SIG-M5 treated with dmso at 0.1 percent for 504 hours (cell line): ENCODE data around the gene CORO2A.

ENCODE experiments used
- DNase-seq: peaks from one replicate; lab custom pipeline; 2025; ENCODE audit not compliant: unreplicated experiment; lab: John Stamatoyannopoulos, UW

The CORO2A gene

GRCh38 chr9:98193336-98193944, 1.0 kb upstream of the CORO2A start:
- no peak for DNase-seq

GRCh38 chr9:98191671-98192502, 550 bp downstream of the CORO2A start:
- DNase-seq: no peak

DNA sequence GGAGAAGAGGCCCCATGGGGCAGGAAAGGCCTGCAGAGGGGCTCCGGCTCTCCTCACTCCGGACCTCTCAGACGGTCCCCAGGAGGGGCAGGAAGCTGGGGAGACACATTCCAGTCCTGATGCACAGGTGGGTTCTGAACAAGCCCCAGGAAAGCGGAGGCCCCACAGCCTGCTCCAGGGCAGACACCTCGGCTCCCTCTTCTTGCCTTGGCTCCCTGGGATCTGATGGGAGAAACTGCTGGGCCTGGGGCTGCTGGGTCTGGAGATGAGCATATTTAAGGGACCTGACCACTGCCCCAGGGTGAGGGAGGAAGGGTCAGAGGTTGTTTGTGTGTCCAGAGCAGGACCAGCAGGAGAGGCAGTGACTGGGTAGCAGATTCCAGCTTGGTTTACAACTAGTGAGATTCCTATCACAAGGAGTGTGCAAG, 1.2 kb downstream of the CORO2A start:
- DNase-seq: no peak

DNA sequence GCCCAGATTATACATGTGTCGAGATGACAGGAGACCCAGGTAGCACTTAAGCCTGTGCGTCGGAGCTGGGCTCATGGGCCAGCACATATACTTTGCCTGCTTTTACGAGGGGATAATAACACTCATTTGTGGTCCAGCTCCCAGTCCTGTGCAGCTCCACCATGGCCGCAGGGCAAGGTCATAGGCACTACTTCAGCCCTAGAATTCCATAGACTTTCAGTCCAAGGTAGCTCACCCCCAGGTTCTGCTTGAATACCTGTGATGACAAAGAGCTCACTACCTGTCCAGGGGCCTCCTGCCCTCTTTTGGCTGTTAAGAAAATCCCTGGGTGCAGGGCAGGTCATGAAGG, 1.7 kb downstream of the CORO2A start:
- no peak for DNase-seq

- DNase-seq: no peak
Measured at GRCh38 chr9:98189412-98189811, 3.0 kb downstream of the CORO2A start.

GRCh38 chr9:98187926-98188325, 4.5 kb downstream of the CORO2A start:
- no peak for DNase-seq

- no peak for DNase-seq
Measured at GRCh38 chr9:98186236-98186635, 6.2 kb downstream of the CORO2A start.

DNA sequence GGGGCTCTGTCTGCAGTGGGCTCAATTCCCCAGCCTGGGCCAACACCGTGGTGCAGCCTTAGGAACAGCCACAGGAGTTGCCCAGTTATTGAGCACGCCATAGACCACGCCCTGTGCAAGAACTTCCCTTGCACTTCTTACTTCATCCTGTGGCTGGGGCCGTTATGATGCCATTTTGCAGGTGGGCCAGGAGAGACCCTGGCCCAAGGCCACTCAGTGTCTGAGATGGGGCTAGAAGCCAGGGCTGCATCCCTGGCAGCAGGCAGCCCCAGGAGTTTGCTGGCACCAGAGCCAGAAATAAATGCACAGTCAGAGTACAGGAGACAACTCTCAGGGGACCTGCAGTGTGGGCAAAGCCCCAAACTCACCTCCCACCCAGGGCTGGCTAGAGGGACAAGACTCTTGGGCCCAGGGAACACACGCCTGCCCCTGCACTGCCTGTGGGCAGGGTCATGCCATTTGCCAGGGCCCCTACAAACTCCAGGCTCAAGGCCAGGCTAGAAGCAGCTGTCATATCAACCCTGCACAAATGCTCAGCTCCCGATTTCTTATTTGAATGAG, 6.7 kb downstream of the CORO2A start:
- DNase-seq: peak; percentile 68

DNA sequence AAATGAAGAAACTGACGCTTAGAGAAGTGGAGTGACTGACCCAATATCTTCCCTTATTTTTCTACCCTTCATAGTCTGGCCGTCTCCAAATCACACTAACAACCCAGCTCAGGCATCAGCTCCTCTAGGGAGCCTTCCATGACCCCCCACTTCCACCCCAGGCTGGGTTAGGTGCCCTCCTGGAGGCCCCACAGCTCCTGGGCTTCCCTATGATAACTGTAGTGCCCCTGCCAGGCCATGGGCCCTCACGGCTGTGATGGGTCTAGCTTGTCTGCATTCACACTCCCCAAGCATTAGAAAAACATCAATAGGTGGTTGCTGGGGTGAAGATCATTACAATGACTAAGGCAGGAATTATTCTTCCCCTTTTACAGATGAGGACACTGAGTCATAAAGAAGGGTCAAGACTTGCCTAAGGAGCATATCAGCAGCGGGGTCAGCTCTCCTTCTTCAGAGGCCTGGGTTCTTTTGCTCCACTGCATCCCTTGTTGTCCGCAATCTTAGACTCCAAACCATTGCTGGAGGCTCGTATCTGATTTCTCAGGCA, 7.3 kb downstream of the CORO2A start:
- DNase-seq: peak; percentile 21

- DNase-seq: no peak
Measured at GRCh38 chr9:98184326-98184725, 8.1 kb downstream of the CORO2A start.

- DNase-seq: no peak
Measured at GRCh38 chr9:98182889-98183599, 9.4 kb downstream of the CORO2A start.

- no peak for DNase-seq
Measured at GRCh38 chr9:98182069-98182820, 10.2 kb downstream of the CORO2A start.

DNA sequence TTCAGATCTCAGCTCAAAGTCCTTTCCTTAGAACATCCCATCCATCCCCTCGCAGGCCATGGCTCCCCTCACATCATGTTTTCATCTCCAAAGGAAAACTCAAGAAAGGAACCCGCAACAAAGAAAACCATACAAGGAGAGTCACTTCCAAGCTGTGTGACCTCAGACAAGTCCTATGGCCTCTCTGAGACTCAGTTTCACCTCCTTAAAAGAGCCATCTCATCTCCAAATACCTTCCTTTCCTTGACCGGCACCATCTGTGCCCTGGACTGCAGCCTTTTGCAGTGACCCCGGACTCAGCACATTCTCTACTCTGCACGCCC, 10.7 kb downstream of the CORO2A start:
- no peak for DNase-seq

DNA sequence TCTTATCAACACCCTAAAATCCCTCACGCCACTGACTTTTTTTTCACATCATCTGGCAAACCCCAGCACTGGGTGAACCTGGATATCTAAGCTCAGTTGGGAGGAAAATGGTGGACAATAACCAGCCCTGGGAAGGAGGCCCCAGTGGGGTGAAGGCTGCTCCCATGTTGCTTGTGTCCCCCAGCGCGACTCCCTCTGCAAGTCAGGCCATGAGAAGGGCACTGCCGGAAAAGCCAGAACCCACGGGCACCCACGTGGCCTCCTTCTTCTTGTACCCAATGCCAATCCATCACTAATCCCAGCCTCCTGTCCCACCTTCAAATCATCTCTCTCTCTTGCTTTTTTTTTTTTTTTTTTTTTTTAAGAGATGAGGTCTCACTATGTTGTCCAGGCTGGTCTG, 11.4 kb downstream of the CORO2A start:
- no peak for DNase-seq

DNA sequence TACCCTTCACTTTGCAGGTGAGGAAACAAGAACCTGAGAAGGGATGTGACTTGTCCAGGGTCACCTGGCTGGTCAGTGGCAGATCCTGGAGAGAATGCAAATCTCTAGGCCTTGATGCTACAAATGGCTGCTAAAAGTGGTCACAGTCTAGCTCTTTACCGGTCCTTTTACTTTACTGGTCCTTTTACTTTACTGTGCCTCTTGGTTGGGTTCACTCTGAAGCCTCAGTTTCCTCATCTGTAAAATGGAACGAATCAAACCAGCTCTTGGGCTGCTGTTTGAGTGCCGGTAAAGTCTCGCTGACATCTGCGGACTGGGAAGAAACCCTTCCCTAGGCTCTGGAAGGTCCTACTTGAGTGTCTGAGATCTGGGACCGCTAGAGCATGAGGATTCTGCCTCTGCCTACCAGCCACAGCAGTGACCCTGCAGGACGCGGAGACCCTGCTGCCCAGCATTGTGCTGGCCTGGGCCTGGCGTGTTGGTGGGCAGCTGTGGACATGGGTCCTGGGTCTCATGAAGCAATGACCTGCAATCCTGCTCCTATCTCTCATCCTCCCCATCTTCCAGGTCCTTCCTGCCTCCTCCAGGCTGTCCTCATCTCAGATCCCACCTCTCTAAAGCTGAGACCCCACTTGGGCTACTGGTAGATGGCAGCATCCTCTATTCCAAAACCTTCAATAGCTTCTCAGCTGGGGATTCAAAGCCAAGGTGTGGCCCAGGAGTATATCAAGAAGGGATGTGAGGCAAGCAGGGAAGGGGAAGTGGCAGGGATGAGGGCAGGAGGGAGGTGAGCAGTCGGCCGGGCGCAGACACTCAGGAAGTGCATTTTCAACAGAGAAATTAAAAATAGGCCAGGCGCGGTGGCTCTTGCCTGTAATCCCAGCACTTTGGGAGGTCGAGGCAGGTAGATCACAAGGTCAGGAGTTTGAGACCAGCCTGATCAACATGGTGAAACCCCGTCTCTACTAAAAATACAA, 13.3 kb downstream of the CORO2A start:
- no peak for DNase-seq

DNA sequence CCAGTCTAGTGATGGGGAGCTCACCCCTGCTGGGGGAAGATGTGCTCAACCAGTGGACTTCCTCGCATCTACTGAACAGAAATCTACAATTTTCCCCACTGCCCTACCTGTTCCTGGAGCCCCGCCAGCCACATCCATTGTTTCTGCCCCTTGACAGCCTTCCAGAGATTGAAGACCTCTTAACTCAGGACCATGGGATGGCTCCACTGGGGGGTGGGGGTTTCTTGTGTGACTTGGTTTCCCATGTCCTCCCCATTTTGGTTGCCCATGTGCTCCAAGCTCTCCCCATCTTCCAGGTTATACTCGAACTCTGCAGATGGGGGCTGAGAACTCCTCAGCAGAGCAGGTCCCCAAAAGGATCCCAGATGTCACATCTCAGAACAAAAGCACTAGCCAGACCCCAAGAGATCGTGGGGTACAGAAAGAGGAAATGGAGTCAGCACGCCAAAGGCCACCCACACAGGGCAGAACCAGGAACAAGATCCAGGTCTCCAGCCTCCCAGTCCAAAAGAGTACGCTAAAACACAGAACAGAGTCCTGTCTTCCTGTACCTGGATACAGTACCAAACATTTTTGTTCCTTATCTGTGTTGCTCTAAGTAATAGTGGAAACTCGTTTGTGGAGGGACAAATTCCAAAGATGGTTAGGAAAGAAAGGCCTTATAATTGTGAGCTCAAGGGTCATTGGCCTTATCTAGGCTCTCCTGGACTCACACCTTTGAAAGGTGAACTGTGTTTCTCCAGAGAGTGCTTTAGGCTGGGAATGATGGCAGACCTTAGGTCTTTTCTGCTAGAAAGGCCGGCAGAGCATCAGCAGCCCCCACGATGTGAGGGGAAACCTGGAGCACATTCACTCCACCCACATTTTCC, 15.8 kb downstream of the CORO2A start:
- no peak for DNase-seq

GRCh38 chr9:98175762-98176161, 16.7 kb downstream of the CORO2A start:
- DNase-seq: no peak

- DNase-seq: no peak
Measured at GRCh38 chr9:98175028-98175569, 17.3 kb downstream of the CORO2A start.
